ENCODE data around the gene NT5DC3. TPM values are rescaled to one million over a fixed set of nuclear protein-coding genes. Genes with fewer than 3 reads are reported as not detected.

The NT5DC3 gene
- total and polyA plus RNA-seq, 2 of the 13 experiments (the other 11 are each of a cell fraction or from before 2014, with no cell fraction given) = 3.2 to 6.6 TPM

DNA sequence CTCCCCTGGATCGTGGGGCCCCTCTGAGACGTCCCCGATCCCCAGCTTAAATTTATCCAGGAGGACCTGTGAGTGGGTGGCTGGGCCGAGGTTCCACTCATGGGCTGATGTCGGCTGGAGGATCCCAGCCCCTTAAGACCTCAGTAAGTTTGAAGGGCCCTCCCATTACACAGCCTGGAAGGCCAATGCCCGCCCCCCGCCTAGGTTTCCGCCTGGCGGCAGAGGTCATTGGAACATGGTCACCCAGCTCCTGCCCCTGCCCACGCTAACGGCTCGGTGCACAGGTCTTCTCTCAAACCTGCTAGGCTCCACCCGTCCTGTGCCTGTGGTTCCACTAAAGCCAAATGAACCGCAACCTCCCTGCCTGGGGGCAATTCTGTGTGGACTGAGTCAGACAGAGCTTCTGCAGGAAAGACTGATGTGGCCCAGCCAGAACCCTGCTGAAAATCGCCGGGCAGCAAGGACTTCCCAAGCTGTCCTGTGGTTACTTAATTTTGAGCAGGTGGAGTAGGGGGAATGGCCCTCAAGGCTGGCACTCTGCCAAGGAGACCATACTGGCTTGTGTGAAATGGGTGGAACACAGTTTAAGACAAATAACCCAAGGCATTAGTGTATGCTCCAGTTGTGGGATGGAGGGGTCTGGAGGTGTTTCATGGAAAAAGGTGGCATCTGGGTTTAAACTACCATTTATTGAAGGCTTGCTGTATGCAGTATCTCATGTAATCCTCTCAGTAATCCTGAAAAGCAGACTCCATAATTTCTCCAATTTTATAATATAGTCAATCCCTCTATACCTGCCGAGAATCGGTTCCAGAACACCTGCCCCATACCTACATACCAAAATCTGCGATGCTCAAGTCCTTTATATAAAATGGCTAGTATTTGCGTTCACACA, 903 bp upstream of the NT5DC3 start (continued):
- TF ChIP-seq, protein P1, sequence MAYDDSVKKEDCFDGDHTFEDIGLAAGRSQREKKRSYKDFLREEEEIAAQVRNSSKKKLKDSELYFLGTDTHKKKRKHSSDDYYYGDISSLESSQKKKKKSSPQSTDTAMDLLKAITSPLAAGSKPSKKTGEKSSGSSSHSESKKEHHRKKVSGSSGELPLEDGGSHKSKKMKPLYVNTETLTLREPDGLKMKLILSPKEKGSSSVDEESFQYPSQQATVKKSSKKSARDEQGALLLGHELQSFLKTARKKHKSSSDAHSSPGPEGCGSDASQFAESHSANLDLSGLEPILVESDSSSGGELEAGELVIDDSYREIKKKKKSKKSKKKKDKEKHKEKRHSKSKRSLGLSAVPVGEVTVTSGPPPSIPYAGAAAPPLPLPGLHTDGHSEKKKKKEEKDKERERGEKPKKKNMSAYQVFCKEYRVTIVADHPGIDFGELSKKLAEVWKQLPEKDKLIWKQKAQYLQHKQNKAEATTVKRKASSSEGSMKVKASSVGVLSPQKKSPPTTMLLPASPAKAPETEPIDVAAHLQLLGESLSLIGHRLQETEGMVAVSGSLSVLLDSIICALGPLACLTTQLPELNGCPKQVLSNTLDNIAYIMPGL (CRISPR knock-in tag; IDR thresholded peaks at IDR 0.05; ENCODE audit: borderline replicate concordance in 1 of 2, low read depth in 1 of 2) = no peak
- TF ChIP-seq ZMAT3 (CRISPR knock-in tag; conservative IDR thresholded peaks at IDR 0.05) (no peak), MAZ (IDR thresholded peaks at IDR 0.05; ENCODE audit: borderline replicate concordance, low read depth, low read length) (no peak), MAZ (CRISPR knock-in tag; IDR thresholded peaks at IDR 0.05; ENCODE audit: low read depth) (peak; percentile 59; the same call in 1 of the 2 replicates), NFYC (CRISPR knock-in tag; IDR thresholded peaks at IDR 0.05) (no peak), ARID2 (CRISPR knock-in tag; IDR thresholded peaks at IDR 0.05; ENCODE audit: borderline replicate concordance) (0 out of 2 replicates have a peak, but pooled peaks have one; percentile 18), MIXL1 (CRISPR knock-in tag; IDR thresholded peaks at IDR 0.05) (0 out of 2 replicates have a peak, but pooled peaks have one; percentile 8), ZSCAN25 (CRISPR knock-in tag; IDR thresholded peaks at IDR 0.05) (no peak; the same call in 1 of the 2 replicates), ZSCAN21 (CRISPR knock-in tag; IDR thresholded peaks at IDR 0.05; ENCODE audit: borderline replicate concordance) (no peak), SOX6 (IDR thresholded peaks at IDR 0.05) (no peak), SOX6 (CRISPR knock-in tag; IDR thresholded peaks at IDR 0.05) (no peak), SNAI1 (CRISPR knock-in tag; IDR thresholded peaks at IDR 0.05; ENCODE audit: borderline replicate concordance) (no peak; the same call in 1 of the 2 replicates), ZNF570 (CRISPR knock-in tag; IDR thresholded peaks at IDR 0.05; ENCODE audit: borderline replicate concordance) (no peak), ZNF543 (CRISPR knock-in tag; IDR thresholded peaks at IDR 0.05) (0 out of 2 replicates have a peak, but pooled peaks have one; percentile 45), MAFG (CRISPR knock-in tag; IDR thresholded peaks at IDR 0.05) (no peak)
- TF ChIP-seq, protein P2, sequence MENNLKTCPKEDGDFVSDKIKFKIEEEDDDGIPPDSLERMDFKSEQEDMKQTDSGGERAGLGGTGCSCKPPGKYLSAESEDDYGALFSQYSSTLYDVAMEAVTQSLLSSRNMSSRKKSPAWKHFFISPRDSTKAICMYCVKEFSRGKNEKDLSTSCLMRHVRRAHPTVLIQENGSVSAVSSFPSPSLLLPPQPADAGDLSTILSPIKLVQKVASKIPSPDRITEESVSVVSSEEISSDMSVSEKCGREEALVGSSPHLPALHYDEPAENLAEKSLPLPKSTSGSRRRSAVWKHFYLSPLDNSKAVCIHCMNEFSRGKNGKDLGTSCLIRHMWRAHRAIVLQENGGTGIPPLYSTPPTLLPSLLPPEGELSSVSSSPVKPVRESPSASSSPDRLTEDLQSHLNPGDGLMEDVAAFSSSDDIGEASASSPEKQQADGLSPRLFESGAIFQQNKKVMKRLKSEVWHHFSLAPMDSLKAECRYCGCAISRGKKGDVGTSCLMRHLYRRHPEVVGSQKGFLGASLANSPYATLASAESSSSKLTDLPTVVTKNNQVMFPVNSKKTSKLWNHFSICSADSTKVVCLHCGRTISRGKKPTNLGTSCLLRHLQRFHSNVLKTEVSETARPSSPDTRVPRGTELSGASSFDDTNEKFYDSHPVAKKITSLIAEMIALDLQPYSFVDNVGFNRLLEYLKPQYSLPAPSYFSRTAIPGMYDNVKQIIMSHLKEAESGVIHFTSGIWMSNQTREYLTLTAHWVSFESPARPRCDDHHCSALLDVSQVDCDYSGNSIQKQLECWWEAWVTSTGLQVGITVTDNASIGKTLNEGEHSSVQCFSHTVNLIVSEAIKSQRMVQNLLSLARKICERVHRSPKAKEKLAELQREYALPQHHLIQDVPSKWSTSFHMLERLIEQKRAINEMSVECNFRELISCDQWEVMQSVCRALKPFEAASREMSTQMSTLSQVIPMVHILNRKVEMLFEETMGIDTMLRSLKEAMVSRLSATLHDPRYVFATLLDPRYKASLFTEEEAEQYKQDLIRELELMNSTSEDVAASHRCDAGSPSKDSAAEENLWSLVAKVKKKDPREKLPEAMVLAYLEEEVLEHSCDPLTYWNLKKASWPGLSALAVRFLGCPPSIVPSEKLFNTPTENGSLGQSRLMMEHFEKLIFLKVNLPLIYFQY (CRISPR knock-in tag; IDR thresholded peaks at IDR 0.05; ENCODE audit: borderline replicate concordance) = no peak
- TF ChIP-seq, protein P3, sequence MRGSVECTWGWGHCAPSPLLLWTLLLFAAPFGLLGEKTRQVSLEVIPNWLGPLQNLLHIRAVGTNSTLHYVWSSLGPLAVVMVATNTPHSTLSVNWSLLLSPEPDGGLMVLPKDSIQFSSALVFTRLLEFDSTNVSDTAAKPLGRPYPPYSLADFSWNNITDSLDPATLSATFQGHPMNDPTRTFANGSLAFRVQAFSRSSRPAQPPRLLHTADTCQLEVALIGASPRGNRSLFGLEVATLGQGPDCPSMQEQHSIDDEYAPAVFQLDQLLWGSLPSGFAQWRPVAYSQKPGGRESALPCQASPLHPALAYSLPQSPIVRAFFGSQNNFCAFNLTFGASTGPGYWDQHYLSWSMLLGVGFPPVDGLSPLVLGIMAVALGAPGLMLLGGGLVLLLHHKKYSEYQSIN (CRISPR knock-in tag; IDR thresholded peaks at IDR 0.05; ENCODE audit: borderline replicate concordance) = no peak
- TF ChIP-seq, protein P4, sequence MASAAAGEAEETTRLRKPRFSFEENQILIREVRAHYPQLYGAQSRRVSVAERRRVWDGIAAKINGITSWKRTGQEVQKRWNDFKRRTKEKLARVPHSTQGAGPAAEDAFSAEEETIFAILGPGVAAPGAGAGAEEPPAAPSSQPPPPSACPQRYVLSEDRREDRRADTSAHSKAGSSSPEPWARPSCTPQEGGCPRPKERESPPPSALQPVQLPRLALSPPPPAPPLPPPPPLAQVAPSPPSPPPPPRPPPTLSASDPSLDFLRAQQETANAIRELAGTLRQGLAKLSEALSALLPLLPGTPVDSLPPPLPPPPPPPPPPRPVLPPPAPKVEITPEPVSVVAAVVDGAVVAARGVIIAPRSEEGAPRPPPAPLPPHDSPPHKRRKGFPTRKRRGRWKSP (CRISPR knock-in tag; IDR thresholded peaks at IDR 0.05) = no peak
- TF ChIP-seq, protein P5, sequence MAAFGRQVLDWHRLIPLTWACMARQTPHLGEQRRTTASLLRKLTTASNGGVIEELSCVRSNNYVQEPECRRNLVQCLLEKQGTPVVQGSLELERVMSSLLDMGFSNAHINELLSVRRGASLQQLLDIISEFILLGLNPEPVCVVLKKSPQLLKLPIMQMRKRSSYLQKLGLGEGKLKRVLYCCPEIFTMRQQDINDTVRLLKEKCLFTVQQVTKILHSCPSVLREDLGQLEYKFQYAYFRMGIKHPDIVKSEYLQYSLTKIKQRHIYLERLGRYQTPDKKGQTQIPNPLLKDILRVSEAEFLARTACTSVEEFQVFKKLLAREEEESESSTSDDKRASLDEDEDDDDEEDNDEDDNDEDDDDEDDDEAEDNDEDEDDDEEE (CRISPR knock-in tag; IDR thresholded peaks at IDR 0.05) = no peak

Measured in HepG2 (cell line).